ENCODE data around the gene ACOT7.

DNA sequence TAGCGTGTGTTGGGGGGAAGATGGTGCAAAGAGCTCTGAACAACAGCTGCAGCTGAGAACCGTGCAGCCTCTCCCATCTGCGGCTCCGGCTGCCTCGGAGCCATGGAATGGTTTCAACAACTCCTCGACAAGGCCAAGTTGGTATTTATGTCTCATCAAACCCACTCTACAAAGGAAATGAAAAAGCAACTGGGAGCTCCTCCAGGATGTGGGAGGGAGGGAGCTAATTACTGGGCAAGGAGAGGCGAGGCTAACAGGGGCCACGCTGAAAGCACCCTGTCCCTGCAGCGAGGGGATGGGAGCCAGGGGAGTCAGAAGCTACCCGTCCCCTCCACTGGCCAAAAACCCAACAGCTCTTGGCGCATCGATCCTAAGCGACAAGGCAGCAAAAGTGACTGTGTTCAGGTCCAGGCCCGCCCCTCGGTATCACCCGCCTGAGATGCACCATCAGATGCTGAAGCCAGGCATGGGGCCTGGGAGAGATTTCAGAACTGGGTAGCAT lies 63.1 kb downstream of the ACOT7 start:
- TF ChIP-seq YY1 (IDR thresholded peaks at IDR 0.05; ENCODE audit: insufficient read depth, insufficient read length) (no peak), SUZ12 (IDR thresholded peaks at IDR 0.05; ENCODE audit: extremely low read depth, insufficient read depth, insufficient read length) (no peak)
